Endothelial cell of coronary artery (primary cell): ENCODE data around the gene PPFIA2. TPM values are rescaled to one million over a fixed set of nuclear protein-coding genes. Genes with fewer than 3 reads are reported as not detected.

Experiments used
- total RNA-seq: library from RNA; depleted of rRNA; stranded (reverse); fragments of >200 nt; gene quantifications from 2 replicates; pipeline ENCODE4 v1.2.3, GENCODE V29; 2014

PPFIA2 gene
- not detected in 2 replicates for total RNA-seq

DNA sequence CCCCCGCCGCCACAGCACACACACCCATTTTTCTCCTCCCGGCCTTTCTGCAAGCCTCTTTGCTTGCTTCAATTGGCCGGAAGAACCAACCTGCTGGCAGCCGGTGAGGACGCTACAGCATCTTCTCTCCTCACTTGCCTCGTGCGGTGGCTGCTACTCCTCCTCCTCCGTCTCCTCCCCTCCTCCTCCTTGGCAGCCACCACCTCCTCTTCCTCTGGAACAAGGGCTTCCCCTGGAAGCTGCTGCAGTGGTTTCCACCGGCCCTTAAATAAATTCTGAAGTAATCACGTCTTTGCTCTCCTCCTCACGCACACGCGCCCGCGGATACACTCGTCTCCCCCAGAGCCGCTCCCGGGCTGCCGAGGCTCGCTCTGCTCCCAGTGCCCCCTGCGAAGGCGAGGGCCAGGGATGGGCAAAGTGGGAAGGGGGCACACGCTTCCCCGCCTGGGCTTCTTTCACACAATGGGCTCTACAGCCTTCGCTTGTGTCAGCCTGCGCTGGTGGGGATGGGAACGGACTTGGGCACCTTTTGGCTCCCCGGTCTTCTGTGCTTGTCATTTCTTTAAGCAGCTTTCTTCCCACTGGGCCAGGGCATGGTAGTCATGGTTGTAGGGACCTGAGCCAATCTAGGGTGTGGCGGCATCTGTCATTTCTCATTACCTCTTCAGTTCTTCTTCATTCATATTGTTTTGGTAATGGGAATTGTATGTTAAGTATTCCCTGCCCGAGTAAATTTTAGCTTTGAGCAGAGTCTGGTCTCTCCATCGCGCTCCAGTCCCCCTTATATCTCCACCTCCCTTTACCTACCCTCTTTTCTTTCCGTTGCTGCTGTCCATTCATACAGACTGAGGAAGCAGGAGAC, at the start of gene PPFIA2:
Gene PPFIA2 (minus strand): TSS at position 161 of the 862 bp plus-strand sequence.

